ENCODE measurements around the gene ZNF362. TPM values are rescaled to one million over a fixed set of nuclear protein-coding genes. Genes with fewer than 3 reads are reported as not detected.

ZNF362 gene
- total and polyA plus RNA-seq, 2 donors (not counting 1 experiment from before 2014, with no cell fraction given): 3.8 to 5.7 TPM

DNA sequence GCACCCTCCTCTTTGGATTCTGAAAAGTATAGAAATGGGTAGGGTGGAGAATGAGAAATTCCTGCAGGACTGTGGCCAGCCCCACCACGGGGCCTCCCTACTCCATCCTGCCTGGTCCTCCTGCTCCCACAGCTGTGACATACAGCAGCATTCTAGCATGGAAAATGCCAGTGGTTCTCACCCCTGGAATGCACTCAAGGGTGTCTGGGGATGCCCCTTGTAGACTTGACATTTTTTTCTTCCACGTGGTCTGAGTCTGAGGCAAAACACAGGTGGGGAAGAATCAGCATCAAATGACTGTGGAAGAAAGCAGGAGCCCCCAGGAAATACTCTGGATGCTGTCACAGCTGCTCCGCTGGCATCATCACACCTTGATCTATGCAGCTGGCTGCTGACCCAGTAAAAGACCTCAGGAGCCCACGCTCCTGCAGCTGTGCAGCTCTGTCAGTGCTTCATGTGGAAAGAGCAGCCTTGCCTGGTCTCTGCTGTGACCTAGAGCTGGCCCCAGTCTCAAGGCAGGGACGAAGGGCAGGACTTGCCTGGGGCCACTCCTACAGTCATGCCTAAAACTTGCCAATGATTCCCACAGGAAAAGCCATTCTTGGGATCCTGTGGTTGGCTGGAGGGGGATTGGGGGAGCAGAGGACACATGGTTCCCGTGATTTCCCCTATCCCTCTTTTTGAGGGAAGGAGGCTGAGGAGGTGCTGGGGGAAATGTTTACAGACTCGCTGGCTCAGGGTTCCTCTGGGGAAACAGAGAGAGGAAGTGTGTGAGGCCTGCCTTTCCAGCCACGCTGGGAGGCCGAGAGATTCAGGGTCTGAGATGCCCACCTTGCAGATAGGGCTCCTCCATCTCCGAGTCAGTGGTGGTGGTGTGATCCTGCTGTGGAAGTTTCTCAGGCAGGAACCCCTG lies 75.4 kb downstream of the ZNF362 start:
- H3K9me3 ChIP-seq (ENCODE audit: control insufficient read depth, insufficient read depth, low read depth, low read length): no peaks in the 10 kb centered on the region
- no peaks in the 10 kb centered on the region for H3K27me3 ChIP-seq (ENCODE audit: control insufficient read depth, insufficient read depth, low read length)
- peak overlapping the region; percentile 32 for H3K9ac ChIP-seq (ENCODE audit: insufficient read depth, low read length)
- H3K79me2 ChIP-seq (ENCODE audit: control insufficient read depth, insufficient read depth, low read length): peaks cover 80% of the 10 kb centered on the region
- H3K4me2 ChIP-seq (ENCODE audit: extremely low read depth, insufficient read depth, low read length): no peak overlapping the region
- peaks cover 66% of the 10 kb centered on the region for H3K4me1 ChIP-seq (ENCODE audit: control insufficient read depth, extremely low read depth, insufficient read depth, low read length)
- H3K27ac ChIP-seq (ENCODE audit: insufficient read depth, low read length): peak overlapping the region; percentile 88
- no peak overlapping the region for H3K4me3 ChIP-seq (replicated peaks in 1 of 4; ENCODE audit: control extremely low read depth in 1 of 4, insufficient read depth in 1 of 4, low read depth in 3 of 4, low read length in 4 of 4)
- H4K20me1 ChIP-seq (ENCODE audit: control insufficient read depth, extremely low read depth, insufficient read depth, low read length): no peaks in the 10 kb centered on the region
- DNase-seq (ENCODE audit: low read depth in 2 of 2): no peak
- no peak for TF ChIP-seq EZH2 (IDR thresholded peaks at IDR 0.05; ENCODE audit: low read length, missing control alignments)
- TF ChIP-seq, protein P1, sequence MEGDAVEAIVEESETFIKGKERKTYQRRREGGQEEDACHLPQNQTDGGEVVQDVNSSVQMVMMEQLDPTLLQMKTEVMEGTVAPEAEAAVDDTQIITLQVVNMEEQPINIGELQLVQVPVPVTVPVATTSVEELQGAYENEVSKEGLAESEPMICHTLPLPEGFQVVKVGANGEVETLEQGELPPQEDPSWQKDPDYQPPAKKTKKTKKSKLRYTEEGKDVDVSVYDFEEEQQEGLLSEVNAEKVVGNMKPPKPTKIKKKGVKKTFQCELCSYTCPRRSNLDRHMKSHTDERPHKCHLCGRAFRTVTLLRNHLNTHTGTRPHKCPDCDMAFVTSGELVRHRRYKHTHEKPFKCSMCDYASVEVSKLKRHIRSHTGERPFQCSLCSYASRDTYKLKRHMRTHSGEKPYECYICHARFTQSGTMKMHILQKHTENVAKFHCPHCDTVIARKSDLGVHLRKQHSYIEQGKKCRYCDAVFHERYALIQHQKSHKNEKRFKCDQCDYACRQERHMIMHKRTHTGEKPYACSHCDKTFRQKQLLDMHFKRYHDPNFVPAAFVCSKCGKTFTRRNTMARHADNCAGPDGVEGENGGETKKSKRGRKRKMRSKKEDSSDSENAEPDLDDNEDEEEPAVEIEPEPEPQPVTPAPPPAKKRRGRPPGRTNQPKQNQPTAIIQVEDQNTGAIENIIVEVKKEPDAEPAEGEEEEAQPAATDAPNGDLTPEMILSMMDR (conservative IDR thresholded peaks at IDR 0.05 in 1 of 2, IDR thresholded peaks at IDR 0.05 in 1 of 2; ENCODE audit: low read depth in 1 of 2, low read length in 2 of 2): no peak
- H3K36me3 ChIP-seq (ENCODE audit: control insufficient read depth, insufficient read depth, low read length): peaks cover 50% of the 10 kb centered on the region
- no peak overlapping the region for H2AFZ ChIP-seq (ENCODE audit: low read length)

DNA sequence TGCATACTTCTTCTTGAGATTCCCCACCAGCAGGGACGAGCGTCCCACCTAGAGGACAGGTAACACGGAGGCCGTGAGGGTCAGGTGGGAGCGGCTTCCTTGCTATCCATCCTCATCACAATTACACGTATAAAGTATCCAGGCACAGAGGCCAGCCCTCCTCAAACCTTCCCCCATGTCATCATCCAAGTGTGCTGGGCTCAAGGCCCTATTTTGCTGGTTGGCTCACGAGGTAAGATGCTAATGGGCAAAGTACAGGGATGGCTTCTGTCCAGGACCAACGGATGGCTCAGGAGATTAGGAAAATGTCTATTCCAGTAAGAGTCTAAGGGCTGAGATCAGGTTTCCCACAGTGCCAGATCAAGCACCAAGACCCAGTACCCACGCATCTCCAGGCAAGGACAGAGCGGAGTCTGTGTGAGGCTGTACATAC lies 76.1 kb downstream of the ZNF362 start:
- TF ChIP-seq, protein P1 (conservative IDR thresholded peaks at IDR 0.05 in 1 of 2, IDR thresholded peaks at IDR 0.05 in 1 of 2; ENCODE audit: low read depth in 1 of 2, low read length in 2 of 2): no peak
- TF ChIP-seq EZH2 (IDR thresholded peaks at IDR 0.05; ENCODE audit: low read length, missing control alignments): no peak
- Histone ChIP-seq H3K36me3 (ENCODE audit: control insufficient read depth, insufficient read depth, low read length) (peaks cover 45% of the 10 kb centered on the region), H3K79me2 (ENCODE audit: control insufficient read depth, insufficient read depth, low read length) (peaks cover 83% of the 10 kb centered on the region), H3K4me3 (replicated peaks in 1 of 4; ENCODE audit: control extremely low read depth in 1 of 4, insufficient read depth in 1 of 4, low read depth in 3 of 4, low read length in 4 of 4) (no peak overlapping the region), H3K9me3 (ENCODE audit: control insufficient read depth, insufficient read depth, low read depth, low read length) (no peaks in the 10 kb centered on the region), H3K27ac (ENCODE audit: insufficient read depth, low read length) (peak overlapping the region; percentile 88), H2AFZ (ENCODE audit: low read length) (no peak overlapping the region), H3K4me2 (ENCODE audit: extremely low read depth, insufficient read depth, low read length) (peak overlapping the region; percentile 8), H3K4me1 (ENCODE audit: control insufficient read depth, extremely low read depth, insufficient read depth, low read length) (peaks cover 64% of the 10 kb centered on the region), H3K27me3 (ENCODE audit: control insufficient read depth, insufficient read depth, low read length) (no peaks in the 10 kb centered on the region), H4K20me1 (ENCODE audit: control insufficient read depth, extremely low read depth, insufficient read depth, low read length) (peaks cover 2% of the 10 kb centered on the region), H3K9ac (ENCODE audit: insufficient read depth, low read length) (peak overlapping the region; percentile 32)
- peak in 1 of 2 donors; percentile 77 for DNase-seq (ENCODE audit: low read depth in 2 of 2)

DNA sequence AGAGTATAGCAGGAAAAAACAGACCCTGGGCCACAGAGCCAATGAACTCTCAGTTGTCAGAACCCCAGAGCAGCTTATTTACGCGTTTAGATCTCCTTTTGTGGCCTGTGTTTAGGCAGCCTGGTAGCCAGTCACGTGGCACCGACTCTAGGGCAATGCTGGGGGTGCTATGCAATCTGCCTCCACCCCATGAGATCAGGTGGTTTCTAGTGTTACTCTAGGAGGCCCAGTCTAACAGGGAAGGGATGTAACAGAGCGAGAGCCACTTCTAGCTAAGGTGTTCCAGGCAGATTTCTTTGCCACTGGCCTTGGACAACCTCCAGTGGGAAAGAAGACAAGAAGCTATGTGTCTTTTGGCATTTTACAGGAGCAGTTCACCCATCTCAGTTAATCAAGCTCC lies 76.6 kb downstream of the ZNF362 start:
- DNase-seq (ENCODE audit: low read depth in 2 of 2): no peak
- TF ChIP-seq, protein P1 (conservative IDR thresholded peaks at IDR 0.05 in 1 of 2, IDR thresholded peaks at IDR 0.05 in 1 of 2; ENCODE audit: low read depth in 1 of 2, low read length in 2 of 2): no peak
- TF ChIP-seq EZH2 (IDR thresholded peaks at IDR 0.05; ENCODE audit: low read length, missing control alignments): no peak
- Histone ChIP-seq H2AFZ (ENCODE audit: low read length) (no peak overlapping the region), H3K9ac (ENCODE audit: insufficient read depth, low read length) (peak overlapping the region; percentile 32), H3K9me3 (ENCODE audit: control insufficient read depth, insufficient read depth, low read depth, low read length) (no peaks in the 10 kb centered on the region), H3K27me3 (ENCODE audit: control insufficient read depth, insufficient read depth, low read length) (no peaks in the 10 kb centered on the region), H3K4me1 (ENCODE audit: control insufficient read depth, extremely low read depth, insufficient read depth, low read length) (peaks cover 65% of the 10 kb centered on the region), H3K4me2 (ENCODE audit: extremely low read depth, insufficient read depth, low read length) (peak overlapping the region; percentile 8), H3K4me3 (replicated peaks in 1 of 4; ENCODE audit: control extremely low read depth in 1 of 4, insufficient read depth in 1 of 4, low read depth in 3 of 4, low read length in 4 of 4) (no peak overlapping the region), H4K20me1 (ENCODE audit: control insufficient read depth, extremely low read depth, insufficient read depth, low read length) (peaks cover 2% of the 10 kb centered on the region), H3K36me3 (ENCODE audit: control insufficient read depth, insufficient read depth, low read length) (peaks cover 45% of the 10 kb centered on the region), H3K27ac (ENCODE audit: insufficient read depth, low read length) (peak overlapping the region; percentile 88), H3K79me2 (ENCODE audit: control insufficient read depth, insufficient read depth, low read length) (peaks cover 87% of the 10 kb centered on the region)
